Right atrium auricular region (tissue), 2 donors: ENCODE results near the gene KIF5A. TPM values are rescaled to one million over a fixed set of nuclear protein-coding genes. Genes with fewer than 3 reads are reported as not detected.

ENCODE experiments used
- DNase-seq: peaks from one replicate; pipeline ENCODE4 v3.0.0-alpha.2; 2019; ENCODE audit warnings: low spot score
- H3K27ac ChIP-seq, 2 donors: fragments of 200-600 bp; sonication (generic); 1 replicate in 1 of 2; 2 replicates in 1 of 2; pipeline ENCODE4 v1.5.1; 2016 to 2019
- H3K27me3 ChIP-seq, 2 donors: fragments of 200-600 bp; sonication (generic); one replicate each; pipeline versions ENCODE4 v1.5.1 to v1.6.0; 2017 to 2019
- H3K36me3 ChIP-seq: fragments of 200-600 bp; sonication (generic); one replicate; pipeline ENCODE4 v1.5.1; 2016
- H3K4me1 ChIP-seq, 2 donors: fragments of 200-600 bp; sonication (generic); one replicate each; pipeline versions ENCODE4 v1.5.1 to v1.6.0; 2017 to 2019
- H3K4me3 ChIP-seq, 2 donors: fragments of 200-600 bp; sonication (generic); 1 replicate in 1 of 2; 2 replicates in 1 of 2; pipeline ENCODE4 v1.5.1; 2017 to 2019; ENCODE audit warnings: mild to moderate bottlenecking in 1 of 2, moderate library complexity in 1 of 2
- H3K9me3 ChIP-seq, 2 donors: fragments of 200-600 bp; sonication (generic); one replicate each; pipeline ENCODE4 v1.5.1; 2019
- CTCF ChIP-seq, 2 donors: fragments of 200-600 bp; sonication (generic); IDR thresholded peaks; one replicate each; pipeline ENCODE4 v1.5.1; 2019; ENCODE audit warnings: antibody characterized with exemption in 2 of 2
- total RNA-seq, 2 donors: library from RNA; depleted of rRNA; stranded (reverse); fragments of >200 nt; gene quantifications; one replicate each; pipeline ENCODE4 v1.1.0, GENCODE V29; 2016

The KIF5A gene
- total RNA-seq, 2 donors from 2014 or later = 0.11 to 0.12 TPM

- Histone ChIP-seq H3K9me3 (no peaks in the 10 kb centered on the region), H3K27ac (no peak overlapping the region), H3K4me1 (peaks cover 0 to 13% of the 10 kb centered on the region in 2 donors), H3K27me3 (no peaks in the 10 kb centered on the region), H3K36me3 (peaks cover 7% of the 10 kb centered on the region), H3K4me3 (no peak overlapping the region)
- no peak for TF ChIP-seq CTCF (IDR thresholded peaks at IDR 0.05)
- no peak for DNase-seq
Measured at GRCh38 chr12:57592551-57593165, 42.8 kb downstream of the KIF5A start.

GRCh38 chr12:57593187-57593586 lies 43.3 kb downstream of the KIF5A start:
- no peaks in the 10 kb centered on the region for H3K27me3 ChIP-seq

GRCh38 chr12:57600395-57600794 lies 50.6 kb downstream of the KIF5A start:
- Histone ChIP-seq H3K27ac (no peak overlapping the region), H3K36me3 (peaks cover 41% of the 10 kb centered on the region), H3K4me1 (peaks cover 0 to 18% of the 10 kb centered on the region in 2 donors), H3K4me3 (no peak overlapping the region), H3K27me3 (no peaks in the 10 kb centered on the region), H3K9me3 (no peaks in the 10 kb centered on the region)
- no peak for TF ChIP-seq CTCF (IDR thresholded peaks at IDR 0.05)
- no peak for DNase-seq

More at GRCh38 chr12:57593187-57593586, 43.3 kb downstream of the KIF5A start:
- peaks cover 0 to 13% of the 10 kb centered on the region in 2 donors for H3K4me1 ChIP-seq
- no peak for DNase-seq
- no peak for TF ChIP-seq CTCF (IDR thresholded peaks at IDR 0.05)
- H3K27ac ChIP-seq = no peak overlapping the region
- no peak overlapping the region for H3K4me3 ChIP-seq
- no peaks in the 10 kb centered on the region for H3K9me3 ChIP-seq
- H3K36me3 ChIP-seq = peaks cover 7% of the 10 kb centered on the region

GRCh38 chr12:57602544-57602943 lies 52.7 kb downstream of the KIF5A start:
- no peak for TF ChIP-seq CTCF (IDR thresholded peaks at IDR 0.05)
- H3K4me3 ChIP-seq = no peak overlapping the region
- no peaks in the 10 kb centered on the region for H3K9me3 ChIP-seq
- H3K36me3 ChIP-seq = peaks cover 34% of the 10 kb centered on the region
- peaks cover 0 to 24% of the 10 kb centered on the region in 2 donors for H3K4me1 ChIP-seq
- peak overlapping the region in 1 of 2 donors; percentile 98 for H3K27ac ChIP-seq
- no peaks in the 10 kb centered on the region for H3K27me3 ChIP-seq
- no peak for DNase-seq

- no peaks in the 10 kb centered on the region for H3K27me3 ChIP-seq
- no peak for DNase-seq
- no peak for TF ChIP-seq CTCF (IDR thresholded peaks at IDR 0.05)
- no peak overlapping the region for H3K4me3 ChIP-seq
- H3K27ac ChIP-seq = peak overlapping the region; percentile 88 to 98
- H3K9me3 ChIP-seq = no peaks in the 10 kb centered on the region
- peaks cover 0 to 24% of the 10 kb centered on the region in 2 donors for H3K4me1 ChIP-seq
- peaks cover 34% of the 10 kb centered on the region for H3K36me3 ChIP-seq
Measured at GRCh38 chr12:57603324-57603723, 53.5 kb downstream of the KIF5A start.
